Heart left ventricle (tissue), 13 donors: ENCODE data around the gene SBNO2.

Source experiments
- POLR2A ChIP-seq, 2 donors: fragments of 450-650 bp; IDR thresholded peaks; one replicate each; pipeline ENCODE4 v1.6.1; 2017; ENCODE audit warnings: antibody characterized with exemption in 2 of 2, mild to moderate bottlenecking in 2 of 2, moderate library complexity in 2 of 2
- TF ChIP-seq, protein P1 (sequence below), 12 donors: fragments of 200-600 bp; sonication (generic) in 4 of 12; IDR thresholded peaks; one replicate each; pipeline versions ENCODE4 v1.5.0 to v1.8.0; 2018 to 2022; ENCODE audit warnings: antibody characterized with exemption in 12 of 12, mild to moderate bottlenecking in 5 of 12
- donor health status: ischemic (EF 13 %, LVEDD 7.1; RV severe dilation, severe dysfunction).
- donor health status: DM: no; HTN: yes; CAD: no.
- donor health status: DM: no; HTN: no; CAD: no.
- donor health status: ischemic (EF 25% LVEDD 6.9; RV normal size, moderate dysfunction).
- donor health status: ischemic (EF 25% LVEDD 5.7; RV mildly dilated, moderate dysfunction).
- donor health status: ischemic (EF 35%, LVEDD 5.7; RV mildly dilated, moderate dysfunction).
- donor health status: nonischemic (EF 11% LVEDD 7.7; RV severe dilation, severe dysfunction).
- donor health status: DM: yes; HTN: yes; CAD: no.
- donor health status: PGD.
- donor health status: ischemic (EF 29% LVEDD 5.4; RV normal size, mild dysfunction).
- donor health status: nonischemic (EF 23%, LVEDD 6.1; RV moderate dilation, normal function).

DNA sequence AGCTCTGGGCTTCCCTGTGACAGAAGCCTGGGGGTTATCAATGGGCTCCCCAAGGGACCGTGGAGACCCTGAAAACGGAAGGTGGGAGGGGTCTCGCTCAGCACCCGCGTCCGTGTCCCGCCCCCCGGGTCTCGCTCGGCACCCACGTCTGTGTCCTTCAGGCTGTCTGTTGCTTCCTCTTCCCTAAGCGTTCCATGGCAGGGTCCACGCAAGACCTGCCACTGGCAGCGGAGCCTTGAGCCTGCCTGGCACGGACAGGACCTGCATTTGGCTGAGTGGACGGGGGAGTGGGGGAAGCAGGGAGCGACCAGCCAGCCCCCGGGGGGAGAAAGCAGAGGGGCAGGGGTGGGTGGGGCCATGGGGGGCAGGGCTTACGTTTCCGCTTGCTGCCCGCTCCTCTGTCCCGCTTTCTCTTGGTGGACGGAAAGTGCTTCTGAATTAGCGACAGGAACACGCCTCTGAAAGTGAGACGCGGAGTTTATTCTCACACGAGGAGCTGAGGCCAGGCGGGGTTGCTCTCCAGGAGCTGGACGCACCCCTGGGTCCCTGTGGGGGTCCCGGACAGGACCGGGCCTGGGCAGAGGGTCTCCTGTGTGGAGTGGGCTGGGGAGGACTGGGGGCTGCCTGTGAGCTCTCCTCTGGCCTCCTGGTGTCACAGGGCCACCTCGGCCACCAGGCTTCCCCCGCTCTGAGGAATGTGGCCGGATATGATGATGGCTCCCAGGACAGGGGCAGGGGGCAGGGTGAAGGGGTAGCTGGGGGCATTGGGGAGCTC lies 58.2 kb downstream of the SBNO2 start:
- TF ChIP-seq, protein P1, sequence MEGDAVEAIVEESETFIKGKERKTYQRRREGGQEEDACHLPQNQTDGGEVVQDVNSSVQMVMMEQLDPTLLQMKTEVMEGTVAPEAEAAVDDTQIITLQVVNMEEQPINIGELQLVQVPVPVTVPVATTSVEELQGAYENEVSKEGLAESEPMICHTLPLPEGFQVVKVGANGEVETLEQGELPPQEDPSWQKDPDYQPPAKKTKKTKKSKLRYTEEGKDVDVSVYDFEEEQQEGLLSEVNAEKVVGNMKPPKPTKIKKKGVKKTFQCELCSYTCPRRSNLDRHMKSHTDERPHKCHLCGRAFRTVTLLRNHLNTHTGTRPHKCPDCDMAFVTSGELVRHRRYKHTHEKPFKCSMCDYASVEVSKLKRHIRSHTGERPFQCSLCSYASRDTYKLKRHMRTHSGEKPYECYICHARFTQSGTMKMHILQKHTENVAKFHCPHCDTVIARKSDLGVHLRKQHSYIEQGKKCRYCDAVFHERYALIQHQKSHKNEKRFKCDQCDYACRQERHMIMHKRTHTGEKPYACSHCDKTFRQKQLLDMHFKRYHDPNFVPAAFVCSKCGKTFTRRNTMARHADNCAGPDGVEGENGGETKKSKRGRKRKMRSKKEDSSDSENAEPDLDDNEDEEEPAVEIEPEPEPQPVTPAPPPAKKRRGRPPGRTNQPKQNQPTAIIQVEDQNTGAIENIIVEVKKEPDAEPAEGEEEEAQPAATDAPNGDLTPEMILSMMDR (IDR thresholded peaks at IDR 0.05) = no peak
- TF ChIP-seq POLR2A (IDR thresholded peaks at IDR 0.05) = no peak
